HG02798 (cell line): ENCODE results near the gene ZNF736.

Experiments
- ATAC-seq: cut with Tn5 transposase; IDR thresholded peaks from one replicate; pipeline ENCODE4 v1.9.1; 2021; ENCODE audit warnings: mild to moderate bottlenecking; ENCODE audit not compliant: unreplicated experiment, poor library complexity

The ZNF736 gene

GRCh38 chr7:64400401-64400800, 86.6 kb downstream of the ZNF736 start:
- no peak for ATAC-seq
